H9 (cell line): ENCODE results near the gene HPCAL1. TPM values are rescaled to one million over a fixed set of nuclear protein-coding genes. Genes with fewer than 3 reads are reported as not detected.

Experiments used
- DNase-seq: peaks from one replicate; pipeline ENCODE4 v3.0.0-alpha.2; 2017
- H2AFZ ChIP-seq: one replicate; pipeline ENCODE4 v1.6.1; 2013; ENCODE audit warnings: mild to moderate bottlenecking, low read length, control low read depth, moderate library complexity
- H2AK5ac ChIP-seq: 2 replicates; pipeline ENCODE4 v1.6.1; 2013; ENCODE audit warnings: low read length, control low read depth, mixed read lengths; ENCODE audit not compliant: insufficient read length
- H2BK120ac ChIP-seq: one replicate; pipeline ENCODE4 v1.6.1; 2013; ENCODE audit warnings: low read depth, mild to moderate bottlenecking, low read length, control low read depth, inconsistent platforms; ENCODE audit not compliant: poor library complexity, severe bottlenecking
- H2BK12ac ChIP-seq: 2 replicates; pipeline ENCODE4 v1.6.1; 2013; ENCODE audit warnings: low read length, control low read depth, mixed read lengths, low read depth; ENCODE audit not compliant: insufficient read length
- H2BK15ac ChIP-seq: 2 replicates; pipeline ENCODE4 v1.6.1; 2013; ENCODE audit warnings: low read depth, low read length, control low read depth
- H2BK20ac ChIP-seq: one replicate; pipeline ENCODE4 v1.6.1; 2013; ENCODE audit warnings: low read depth, mild to moderate bottlenecking, low read length, control low read depth, inconsistent platforms; ENCODE audit not compliant: poor library complexity, severe bottlenecking
- H2BK5ac ChIP-seq: 2 replicates; pipeline ENCODE4 v1.6.1; 2013; ENCODE audit warnings: low read length, control low read depth, mixed read lengths; ENCODE audit not compliant: insufficient read length
- H3K14ac ChIP-seq: 2 replicates; pipeline ENCODE4 v1.6.1; 2013; ENCODE audit warnings: low read length, control low read depth; ENCODE audit not compliant: insufficient read depth
- H3K18ac ChIP-seq: 2 replicates; pipeline ENCODE4 v1.6.1; 2013; ENCODE audit warnings: low read depth, mild to moderate bottlenecking, mixed read lengths, low read length, control low read depth; ENCODE audit not compliant: insufficient read length
- H3K23ac ChIP-seq: 2 replicates; pipeline ENCODE4 v1.6.1; 2013; ENCODE audit warnings: low read length, control low read depth, mixed read lengths, low read depth; ENCODE audit not compliant: insufficient read length
- H3K23me2 ChIP-seq: 2 replicates; pipeline ENCODE4 v1.6.1; 2013; ENCODE audit warnings: low read depth, mild to moderate bottlenecking, mixed read lengths, low read length, control low read depth; ENCODE audit not compliant: insufficient read length, poor library complexity, severe bottlenecking
- H3K27ac ChIP-seq: 2 replicates; pipeline ENCODE4 v1.5.1; 2013; ENCODE audit warnings: low read length, control low read depth, mixed read lengths, low read depth; ENCODE audit not compliant: insufficient read length
- H3K27me3 ChIP-seq: 2 replicates; pipeline ENCODE4 v1.6.1; 2013; ENCODE audit warnings: low read length, control low read depth, inconsistent platforms; ENCODE audit not compliant: insufficient read depth
- H3K4ac ChIP-seq: 2 replicates; pipeline ENCODE4 v1.6.1; 2013; ENCODE audit warnings: low read depth, mild to moderate bottlenecking, control low read depth, inconsistent platforms, low read length, moderate library complexity
- H3K4me1 ChIP-seq: 2 replicates; pipeline ENCODE4 v1.6.1; 2013; ENCODE audit warnings: low read length, control low read depth, inconsistent platforms; ENCODE audit not compliant: insufficient read depth
- H3K4me2 ChIP-seq: 2 replicates; pipeline ENCODE4 v1.6.1; 2013; ENCODE audit warnings: low read length, control low read depth, mixed read lengths; ENCODE audit not compliant: insufficient read length, insufficient read depth
- H3K56ac ChIP-seq: 2 replicates; pipeline ENCODE4 v1.6.1; 2013; ENCODE audit warnings: low read depth, mild to moderate bottlenecking, mixed read lengths, low read length, control low read depth; ENCODE audit not compliant: insufficient read length
- H3K79me1 ChIP-seq: 2 replicates; pipeline ENCODE4 v1.6.1; 2013; ENCODE audit warnings: low read depth, mild to moderate bottlenecking, moderate library complexity, low read length, control low read depth, inconsistent platforms; ENCODE audit not compliant: insufficient read depth, poor library complexity, severe bottlenecking
- H3K79me2 ChIP-seq: 2 replicates; pipeline ENCODE4 v1.6.1; 2013; ENCODE audit warnings: low read length, control low read depth, inconsistent platforms; ENCODE audit not compliant: insufficient read depth
- H3K9ac ChIP-seq: 2 replicates; pipeline ENCODE4 v1.6.1; 2013; ENCODE audit warnings: low read length, control low read depth, mixed read lengths; ENCODE audit not compliant: insufficient read length; ENCODE audit errors: extremely low read depth
- H3K9me3 ChIP-seq: one replicate; pipeline ENCODE4 v1.6.1; 2013; ENCODE audit warnings: low read depth, low read length, inconsistent platforms; ENCODE audit not compliant: control insufficient read depth
- H3T11ph ChIP-seq: one replicate; pipeline ENCODE4 v1.6.1; 2013; ENCODE audit warnings: mild to moderate bottlenecking, low read length, control low read depth, inconsistent platforms
- H4K20me1 ChIP-seq: one replicate; pipeline ENCODE4 v1.6.1; 2013; ENCODE audit not compliant: control insufficient read depth, insufficient read length, insufficient read depth
- H4K5ac ChIP-seq: 2 replicates; pipeline ENCODE4 v1.6.1; 2013; ENCODE audit warnings: low read depth, mild to moderate bottlenecking, mixed read lengths, low read length, control low read depth; ENCODE audit not compliant: insufficient read length
- H4K8ac ChIP-seq: replicated peaks from 2 replicates; pipeline ENCODE4 v1.6.1; 2013; ENCODE audit warnings: low read length, control low read depth, mixed read lengths, low read depth; ENCODE audit not compliant: insufficient read length
- H4K91ac ChIP-seq: 2 replicates; pipeline ENCODE4 v1.6.1; 2013; ENCODE audit warnings: low read depth, mild to moderate bottlenecking, moderate library complexity, mixed read lengths, low read length, control low read depth; ENCODE audit not compliant: insufficient read length
- H3K27ac Mint-ChIP-seq, 3 experiments: 2 replicates in 2 of 3; 3 replicates in 1 of 3; pipeline ENCODE4 v1.8.0; 2020 to 2021; ENCODE audit warnings: mixed read lengths in 3 of 3, mild to moderate bottlenecking in 1 of 3, moderate library complexity in 1 of 3
- H3K27me3 Mint-ChIP-seq: 2 replicates; pipeline ENCODE4 v1.8.0; 2021; ENCODE audit warnings: low read depth, mild to moderate bottlenecking, moderate library complexity, mixed read lengths
- H3K36me3 Mint-ChIP-seq, 3 experiments: 2 replicates in 2 of 3; 3 replicates in 1 of 3; pipeline ENCODE4 v1.8.0; 2020 to 2021; ENCODE audit warnings: low read depth in 3 of 3, mixed read lengths in 3 of 3; ENCODE audit not compliant: insufficient read depth in 1 of 3
- H3K4me1 Mint-ChIP-seq, 2 experiments: 2 replicates each; pipeline ENCODE4 v1.8.0; 2020; ENCODE audit warnings: mixed read lengths in 2 of 2
- H3K4me3 Mint-ChIP-seq, 2 experiments: 2 replicates in 1 of 2; 3 replicates in 1 of 2; pipeline ENCODE4 v1.8.0; 2020 to 2021; ENCODE audit warnings: mild to moderate bottlenecking in 2 of 2, mixed read lengths in 2 of 2, moderate library complexity in 1 of 2
- H3K9me3 Mint-ChIP-seq, 2 experiments: 2 replicates in 1 of 2; 3 replicates in 1 of 2; pipeline ENCODE4 v1.8.0; 2020; ENCODE audit warnings: mild to moderate bottlenecking in 2 of 2, mixed read lengths in 2 of 2, moderate library complexity in 1 of 2
- CTCF ChIP-seq: fragments of 200-600 bp; sonication (generic); conservative IDR thresholded peaks from 3 replicates; pipeline ENCODE4 v1.8.0; 2021; ENCODE audit warnings: antibody characterized with exemption, mild to moderate bottlenecking
- WGBS: extraction: QIAGEN DNeasy Blood & Tissue Kit; methylation state at CpG from one replicate; pipeline ENCODE4 v1.1.7; 2013; ENCODE audit warnings: missing lambda C conversion rate, low lambda C conversion rate, mixed read lengths; ENCODE audit not compliant: insufficient read length; ENCODE audit errors: extremely low coverage; 5-methylcytosine and 5-hydroxymethylcytosine counted together
- total RNA-seq: library from RNA; stranded (reverse); gene quantifications from 2 replicates; pipeline ENCODE4 v1.2.1, GENCODE V29; 2021

HPCAL1 gene
- total RNA-seq, 1 experiment from 2014 or later, result 4.7 TPM

- TF ChIP-seq CTCF, result no peak
- no peak overlapping the region for H3K23ac ChIP-seq
- peaks cover 1% of the 10 kb centered on the region; the same call in 1 of the 2 replicates for H3K27me3 Mint-ChIP-seq
- H2AFZ ChIP-seq, result no peak overlapping the region
- no peak overlapping the region; the same call in 1 of the 2 replicates for H3K14ac ChIP-seq
- no peak overlapping the region for H2BK120ac ChIP-seq
- H3K27ac ChIP-seq, result no peak overlapping the region
- no peaks in the 10 kb centered on the region for H3K27me3 ChIP-seq
- peaks cover 0 to 19% of the 10 kb centered on the region in 2 experiments; a peak in 2 of 4 replicates for H3K4me1 Mint-ChIP-seq
- H3K9ac ChIP-seq, result no peak overlapping the region
- H3K79me1 ChIP-seq, result no peaks in the 10 kb centered on the region
- H3K4ac ChIP-seq, result no peak overlapping the region
- H3K4me1 ChIP-seq, result peaks cover 3% of the 10 kb centered on the region; the same call in 1 of the 2 replicates
- no peak overlapping the region for H2BK12ac ChIP-seq
- no peak overlapping the region for H3K4me2 ChIP-seq
- no peak overlapping the region for H3K18ac ChIP-seq
- DNase-seq, result no peak
- H4K91ac ChIP-seq, result no peak overlapping the region
- no peak overlapping the region for H2BK20ac ChIP-seq
- H3T11ph ChIP-seq, result no peak overlapping the region
- H4K5ac ChIP-seq, result no peak overlapping the region
- no peaks in the 10 kb centered on the region for H3K36me3 Mint-ChIP-seq
- no peak overlapping the region for H4K8ac ChIP-seq
- H3K23me2 ChIP-seq, result no peaks in the 10 kb centered on the region
- WGBS, result no CpG with 5 or more reads among the region's 8 CpGs
- no peak overlapping the region for H2AK5ac ChIP-seq
- H3K9me3 Mint-ChIP-seq, result no peaks in the 10 kb centered on the region
- H3K56ac ChIP-seq, result no peak overlapping the region
- H2BK5ac ChIP-seq, result no peak overlapping the region
- H3K27ac Mint-ChIP-seq, result no peak overlapping the region
- no peak overlapping the region for H2BK15ac ChIP-seq
- H4K20me1 ChIP-seq, result no peaks in the 10 kb centered on the region
- no peaks in the 10 kb centered on the region for H3K9me3 ChIP-seq
- H3K79me2 ChIP-seq, result no peaks in the 10 kb centered on the region
- no peak overlapping the region for H3K4me3 Mint-ChIP-seq
These were observed 41.0 kb downstream of the HPCAL1 start for GRCh38 chr2:10343658-10344057.
